CD4-positive, alpha-beta memory T cell (primary cell): ENCODE measurements around the gene RIOX2. TPM values are rescaled to one million over a fixed set of nuclear protein-coding genes. Genes with fewer than 3 reads are reported as not detected.

Experiments used
- CTCF ChIA-PET: fragments of 350-600 bp; sonication (Branson Sonifier 250); formaldehyde crosslinking; loops from one replicate; lab custom pipeline; 2021; ENCODE audit warnings: inconsistent platforms; ENCODE audit not compliant: partially characterized antibody; lab: Charles Lee
- POLR2A ChIA-PET: fragments of 350-600 bp; sonication (Branson Sonifier 250); formaldehyde crosslinking; loops from one replicate; lab custom pipeline; 2021; ENCODE audit not compliant: partially characterized antibody; lab: Charles Lee
- DNase-seq, 5 donors: peaks; one replicate each; pipeline versions ENCODE4 v3.0.0 to v3.0.0-alpha.2; 2020 to 2022; ENCODE audit warnings: mixed read lengths in 1 of 5
- H3K27ac ChIP-seq: one replicate; pipeline ENCODE4 v1.7.0; 2013; ENCODE audit warnings: low read depth, low read length
- H3K27me3 ChIP-seq: 2 replicates; pipeline ENCODE4 v1.7.0; 2013; ENCODE audit warnings: mild to moderate bottlenecking, low read length, moderate library complexity; ENCODE audit not compliant: insufficient read depth
- H3K36me3 ChIP-seq: 2 replicates; pipeline ENCODE4 v1.7.0; 2013; ENCODE audit warnings: mild to moderate bottlenecking, low read length, moderate library complexity; ENCODE audit not compliant: insufficient read depth
- H3K4me1 ChIP-seq: 2 replicates; pipeline ENCODE4 v1.7.0; 2013; ENCODE audit warnings: mild to moderate bottlenecking, low read length, moderate library complexity; ENCODE audit not compliant: insufficient read depth
- H3K4me3 ChIP-seq, 2 donors: one replicate each; pipeline ENCODE4 v1.7.0; 2013; ENCODE audit warnings: low read length in 2 of 2, mild to moderate bottlenecking in 1 of 2
- H3K9me3 ChIP-seq, 2 donors: one replicate each; pipeline ENCODE4 v1.7.0; 2013; ENCODE audit warnings: low read length in 2 of 2, control low read depth in 1 of 2; ENCODE audit not compliant: control insufficient read depth in 1 of 2
- H3K27ac Mint-ChIP-seq, 7 donors: one replicate each; pipeline ENCODE4 v1.8.0; 2020 to 2021; ENCODE audit warnings: mixed read lengths in 7 of 7, mild to moderate bottlenecking in 6 of 7, inconsistent platforms in 3 of 7, moderate library complexity in 3 of 7
- H3K27me3 Mint-ChIP-seq, 2 donors: one replicate each; pipeline ENCODE4 v1.8.0; 2020 to 2021; ENCODE audit warnings: mixed read lengths in 2 of 2
- H3K36me3 Mint-ChIP-seq, 2 donors: one replicate each; pipeline ENCODE4 v1.8.0; 2020 to 2021; ENCODE audit warnings: mixed read lengths in 2 of 2, inconsistent platforms in 1 of 2, mild to moderate bottlenecking in 1 of 2
- H3K4me1 Mint-ChIP-seq, 4 donors: one replicate each; pipeline ENCODE4 v1.8.0; 2020 to 2021; ENCODE audit warnings: mixed read lengths in 4 of 4, mild to moderate bottlenecking in 1 of 4
- H3K4me3 Mint-ChIP-seq, 8 donors: one replicate each; pipeline ENCODE4 v1.8.0; 2020 to 2021; ENCODE audit warnings: mixed read lengths in 8 of 8, mild to moderate bottlenecking in 7 of 8, moderate library complexity in 6 of 8, inconsistent platforms in 3 of 8
- H3K9me3 Mint-ChIP-seq, 8 donors: one replicate each; pipeline ENCODE4 v1.8.0; 2020 to 2021; ENCODE audit warnings: mixed read lengths in 8 of 8, mild to moderate bottlenecking in 5 of 8, inconsistent platforms in 3 of 8, moderate library complexity in 1 of 8
- intact Hi-C: fragments of 100-400 bp; cut with micrococcal nuclease; formaldehyde crosslinking; loops from one replicate; pipeline ENCODE4 v1.15.1; 2023
- polyA plus RNA-seq, 2 donors: library from polyadenylated mRNA; unstranded; fragments of 300-500 nt; fragmentation: Illumina TruSeq; gene quantifications; one replicate each; pipeline ENCODE4 v1.2.3, GENCODE V29; 2021
- total RNA-seq, 2 experiments: library from RNA; stranded (reverse); gene quantifications; one replicate each; pipeline ENCODE4 v1.2.3, GENCODE V29; 2021

Gene RIOX2
- total and polyA plus RNA-seq, 4 experiments from 2014 or later: 32.2 to 43.0 (median 37.3) TPM

DNA sequence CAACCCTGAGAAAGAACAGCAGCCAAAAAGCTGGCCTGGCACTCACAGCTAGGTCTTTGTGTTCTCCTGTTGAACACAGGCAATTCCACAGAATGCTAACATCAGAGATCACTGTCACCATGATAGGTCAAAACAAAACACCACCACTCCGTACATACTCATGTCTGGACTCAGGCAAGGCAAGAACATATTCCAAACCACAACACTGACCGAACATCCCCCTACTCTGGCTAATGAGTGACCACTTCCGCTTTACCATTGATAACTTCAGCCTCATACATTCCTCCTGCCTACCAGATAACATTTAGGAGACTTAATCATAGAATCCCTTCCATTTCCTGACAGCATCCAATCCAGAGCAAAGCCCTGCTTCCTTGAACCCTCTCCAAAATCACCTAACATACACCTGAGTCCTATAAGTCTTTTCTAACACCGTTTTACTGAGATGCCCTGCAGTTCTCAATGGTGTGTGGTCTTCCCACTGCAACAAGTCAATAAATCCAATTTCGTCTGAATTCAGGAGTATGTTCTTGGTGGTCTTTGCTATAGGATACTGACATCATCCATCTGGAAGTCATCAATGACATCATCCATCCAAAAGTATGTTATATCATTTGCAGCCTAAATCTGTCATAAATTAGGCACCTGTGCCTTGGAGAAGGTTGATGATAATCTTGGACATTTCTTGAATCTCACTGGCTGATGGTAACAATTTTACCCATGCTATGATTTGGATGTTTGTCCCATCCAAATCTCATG lies 23.7 kb downstream of the RIOX2 start:
- intact Hi-C loops: no loop called here

DNA sequence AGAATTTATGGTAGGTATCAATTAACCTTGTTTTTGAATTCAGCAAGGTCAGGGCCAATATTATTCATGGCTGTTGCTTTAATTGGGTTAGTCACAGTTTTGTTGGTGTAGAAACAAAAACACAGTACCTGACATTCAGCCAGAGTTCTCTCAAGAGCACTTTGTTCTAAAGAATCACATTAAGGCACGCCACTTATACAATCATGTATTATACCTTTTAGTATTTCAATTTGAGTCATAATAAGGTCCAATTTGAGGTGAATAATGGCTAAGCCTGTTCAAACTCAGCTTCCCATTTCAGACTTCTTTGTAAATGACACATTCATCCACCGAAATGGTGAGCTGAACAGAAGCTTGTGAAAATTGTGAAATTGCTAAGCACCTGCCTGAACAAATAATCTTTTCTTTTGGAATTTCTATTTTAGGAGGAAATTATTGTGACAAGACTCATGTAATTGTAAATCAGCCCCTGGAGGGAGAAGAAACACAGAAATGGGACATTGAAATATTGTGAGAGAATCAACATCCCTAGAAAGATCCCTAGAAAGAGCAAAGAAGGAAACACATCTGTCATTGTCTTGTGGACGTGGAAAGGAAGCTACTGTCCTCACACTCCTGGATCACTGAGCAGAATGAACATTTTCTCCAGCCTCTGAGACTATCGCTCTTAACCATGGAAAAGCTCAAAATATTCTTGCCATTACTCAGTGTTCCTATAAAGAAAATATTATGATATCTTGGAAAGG lies 29.3 kb downstream of the RIOX2 start:
- Mint-ChIP-seq H3K27ac (peak overlapping the region in 4 of 7 donors; percentile 24 to 87 (median 66)), H3K4me1 (peaks cover 0 to 6% (median under 1%) of the 10 kb centered on the region in 4 donors), H3K36me3 (peaks cover 27 to 60% of the 10 kb centered on the region in 2 donors), H3K4me3 (no peak overlapping the region), H3K9me3 (no peaks in the 10 kb centered on the region), H3K27me3 (no peaks in the 10 kb centered on the region)
- H3K4me3 ChIP-seq: no peak overlapping the region
- H3K27me3 ChIP-seq: no peaks in the 10 kb centered on the region
- ChIA-PET POLR2A (interaction anchor here (1.4 kb wide), 1 partner anchor 121 kb away, joined by 4 read pairs; the partner anchor contains the start of gene CRYBG3), CTCF (interaction anchor here (0.9 to 3.8 kb wide), 9 partner anchors 14 to 150 kb away, joined by 3 to 22 read pairs (median 5); partner anchors contain the start of gene CRYBG3)
- DNase-seq: no peak
- no peaks in the 10 kb centered on the region for H3K9me3 ChIP-seq
- no peaks in the 10 kb centered on the region for H3K4me1 ChIP-seq
- peaks cover 13% of the 10 kb centered on the region for H3K36me3 ChIP-seq
- intact Hi-C loops: no loop called here
- H3K27ac ChIP-seq: no peak overlapping the region

More for the DNA sequence above, 23.7 kb downstream of the RIOX2 start:
- Mint-ChIP-seq H3K9me3 (peaks cover 0 to 2% (median 0%) of the 10 kb centered on the region in 8 donors), H3K4me3 (no peak overlapping the region), H3K27me3 (no peaks in the 10 kb centered on the region), H3K36me3 (peaks cover 63 to 91% of the 10 kb centered on the region in 2 donors), H3K27ac (peak overlapping the region in 3 of 7 donors; percentile 3 to 73 (median 13)), H3K4me1 (peaks cover 0 to 5% (median 2%) of the 10 kb centered on the region in 4 donors)
- Histone ChIP-seq H3K27me3 (no peaks in the 10 kb centered on the region), H3K27ac (no peak overlapping the region), H3K4me3 (no peak overlapping the region), H3K4me1 (no peaks in the 10 kb centered on the region), H3K36me3 (peaks cover 58% of the 10 kb centered on the region), H3K9me3 (no peaks in the 10 kb centered on the region)
- POLR2A ChIA-PET: interaction anchor here (0.8 kb wide), 1 partner anchor 127 kb away, joined by 3 read pairs; the partner anchor contains the start of gene CRYBG3
- CTCF ChIA-PET: interaction anchor here (0.9 to 2.0 kb wide), 3 partner anchors 16 to 160 kb away, joined by 3 to 7 read pairs (median 3); no protein-coding TSS in a partner anchor
- no peak for DNase-seq

DNA sequence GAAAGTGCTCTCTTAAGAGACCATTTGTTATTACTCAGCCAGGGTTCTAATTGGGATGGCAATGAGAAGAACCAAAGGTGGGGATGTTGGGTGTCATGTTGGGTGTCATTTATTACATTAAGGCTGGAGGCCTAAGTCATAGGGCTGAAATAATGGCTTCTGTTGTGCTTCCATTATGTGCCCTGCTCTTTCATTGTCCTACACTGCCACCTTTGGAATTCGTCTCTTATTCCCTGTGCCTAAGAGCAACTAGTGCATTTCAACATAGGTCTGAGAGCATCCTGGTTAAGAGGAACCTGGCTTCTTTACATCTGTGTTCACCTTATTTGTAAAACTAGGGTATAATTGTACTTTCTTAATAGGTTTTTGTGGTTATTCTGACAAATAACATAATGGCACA lies 32.2 kb downstream of the RIOX2 start:
- intact Hi-C loops: loop anchor here (1.0 kb wide), 2 partner anchors 83 to 147 kb away; no protein-coding TSS in a partner anchor
- Mint-ChIP-seq H3K4me3 (no peak overlapping the region), H3K36me3 (peaks cover 34 to 46% of the 10 kb centered on the region in 2 donors), H3K27ac (peak overlapping the region in 3 of 7 donors; percentile 38 to 65 (median 39)), H3K27me3 (no peaks in the 10 kb centered on the region), H3K9me3 (no peaks in the 10 kb centered on the region), H3K4me1 (peaks cover 0 to 4% (median 2%) of the 10 kb centered on the region in 4 donors)
- Histone ChIP-seq H3K4me3 (no peak overlapping the region), H3K27me3 (no peaks in the 10 kb centered on the region), H3K27ac (no peak overlapping the region), H3K9me3 (no peaks in the 10 kb centered on the region), H3K4me1 (no peaks in the 10 kb centered on the region), H3K36me3 (peaks cover 3% of the 10 kb centered on the region)
- ChIA-PET POLR2A (interaction anchor here (1.6 to 2.7 kb wide), 2 partner anchors 10 to 119 kb away, joined by 4 to 7 read pairs; partner anchors contain the start of gene CRYBG3), CTCF (interaction anchor here (1.2 to 3.8 kb wide), 7 partner anchors 25 to 148 kb away, joined by 3 to 22 read pairs (median 9); partner anchors contain the start of gene CRYBG3)
- peak in 4 of 5 donors; percentile 28 to 33 (median 32) for DNase-seq

DNA sequence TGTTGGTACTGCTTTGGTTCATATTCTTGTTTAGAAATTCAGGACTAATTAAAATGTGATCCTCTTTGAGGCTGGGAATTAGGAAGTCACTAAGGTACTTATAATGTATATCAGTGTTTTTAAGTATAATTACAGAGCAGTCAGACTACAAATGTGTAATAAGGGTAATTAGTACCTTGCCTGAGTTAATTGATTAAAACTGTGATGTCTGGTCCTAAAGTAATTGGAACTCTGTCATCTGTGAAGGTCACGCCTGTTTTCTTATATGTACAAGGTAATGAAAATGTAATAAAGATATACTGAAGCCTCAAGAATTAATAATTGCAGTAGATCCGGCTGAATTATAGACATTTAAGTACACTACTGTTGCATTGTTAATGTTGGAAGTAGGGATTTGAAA lies 32.8 kb downstream of the RIOX2 start:
- H3K27me3 Mint-ChIP-seq: no peaks in the 10 kb centered on the region
- no peak overlapping the region for H3K27ac ChIP-seq
- no peaks in the 10 kb centered on the region for H3K4me1 ChIP-seq
- H3K27ac Mint-ChIP-seq: peak overlapping the region in 2 of 7 donors; percentile 37 to 50
- H3K4me3 ChIP-seq: no peak overlapping the region
- ChIA-PET CTCF (interaction anchor here (1.8 to 3.8 kb wide), 5 partner anchors 66 to 147 kb away, joined by 5 to 22 read pairs (median 12); partner anchors contain the start of gene CRYBG3), POLR2A (interaction anchor here (2.7 kb wide), 1 partner anchor 118 kb away, joined by 7 read pairs; the partner anchor contains the start of gene CRYBG3)
- no peaks in the 10 kb centered on the region for H3K36me3 ChIP-seq
- peaks cover 34 to 44% of the 10 kb centered on the region in 2 donors for H3K36me3 Mint-ChIP-seq
- peaks cover 0 to 4% (median 2%) of the 10 kb centered on the region in 4 donors for H3K4me1 Mint-ChIP-seq
- no peak overlapping the region for H3K4me3 Mint-ChIP-seq
- no peak for DNase-seq
- H3K27me3 ChIP-seq: no peaks in the 10 kb centered on the region
- no peaks in the 10 kb centered on the region for H3K9me3 Mint-ChIP-seq
- H3K9me3 ChIP-seq: no peaks in the 10 kb centered on the region
- intact Hi-C loops: no loop called here

DNA sequence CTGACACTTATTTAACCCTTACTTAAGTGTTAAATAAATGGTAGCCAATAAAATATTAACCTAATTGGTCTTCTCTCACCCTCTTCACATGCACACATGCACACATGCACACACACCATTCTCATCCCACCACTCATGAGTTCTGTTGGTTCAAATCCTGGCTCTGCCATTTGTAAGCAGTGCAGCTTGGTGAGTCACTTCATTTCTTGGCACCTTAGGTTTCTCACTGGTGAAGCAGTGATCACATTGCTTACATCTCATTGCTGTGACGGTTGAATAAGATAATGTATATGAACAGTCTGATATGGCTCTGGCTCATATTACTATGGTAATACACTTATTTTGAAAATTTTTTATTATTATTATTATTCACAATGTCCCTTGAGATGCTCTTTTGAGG lies 33.8 kb downstream of the RIOX2 start:
- Histone ChIP-seq H3K4me3 (no peak overlapping the region), H3K36me3 (no peaks in the 10 kb centered on the region), H3K27ac (no peak overlapping the region), H3K27me3 (no peaks in the 10 kb centered on the region), H3K4me1 (no peaks in the 10 kb centered on the region), H3K9me3 (no peaks in the 10 kb centered on the region)
- Mint-ChIP-seq H3K4me3 (no peak overlapping the region), H3K27ac (no peak overlapping the region), H3K4me1 (peaks cover 0 to 4% (median 2%) of the 10 kb centered on the region in 4 donors), H3K36me3 (peaks cover 33 to 36% of the 10 kb centered on the region in 2 donors), H3K9me3 (no peaks in the 10 kb centered on the region), H3K27me3 (no peaks in the 10 kb centered on the region)
- CTCF ChIA-PET: interaction anchor here (1.5 kb wide), 1 partner anchor 146 kb away, joined by 3 read pairs; no protein-coding TSS in a partner anchor
- DNase-seq: no peak
- intact Hi-C loops: no loop called here
- POLR2A ChIA-PET: interaction anchor here (2.7 kb wide), 1 partner anchor 117 kb away, joined by 7 read pairs; the partner anchor contains the start of gene CRYBG3

DNA sequence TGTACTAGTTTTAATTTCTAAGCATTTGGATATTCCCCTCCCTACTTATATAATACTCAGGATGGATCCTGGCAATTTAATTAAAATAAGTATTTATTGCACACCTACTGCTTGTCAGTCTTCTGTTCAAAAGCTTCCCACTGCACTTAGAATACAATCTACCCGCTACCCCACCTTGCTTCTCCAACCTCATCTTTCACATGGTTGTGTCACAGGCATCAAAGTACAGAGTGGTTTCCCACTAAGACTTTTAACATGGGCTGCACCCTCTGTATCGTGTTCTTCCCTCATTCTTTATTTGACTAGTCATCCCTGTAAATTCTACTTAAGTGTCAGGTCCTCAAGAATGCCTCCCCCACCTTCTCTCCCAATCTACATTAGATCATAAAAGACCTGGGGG lies 35.0 kb downstream of the RIOX2 start:
- ChIA-PET CTCF (interaction anchor here (0.6 to 1.5 kb wide), 2 partner anchors 122 to 145 kb away, joined by 3 to 5 read pairs; no protein-coding TSS in a partner anchor), POLR2A (interaction anchor here (1.9 kb wide), 1 partner anchor 26 kb away, joined by 5 read pairs; no protein-coding TSS in a partner anchor)
- no peaks in the 10 kb centered on the region for H3K36me3 ChIP-seq
- intact Hi-C loops: no loop called here
- no peaks in the 10 kb centered on the region for H3K27me3 Mint-ChIP-seq
- peaks cover 30 to 35% of the 10 kb centered on the region in 2 donors for H3K36me3 Mint-ChIP-seq
- H3K9me3 Mint-ChIP-seq: no peaks in the 10 kb centered on the region
- peak overlapping the region in 1 of 8 donors; percentile 13 for H3K4me3 Mint-ChIP-seq
- no peak overlapping the region for H3K4me3 ChIP-seq
- no peaks in the 10 kb centered on the region for H3K9me3 ChIP-seq
- H3K27me3 ChIP-seq: no peaks in the 10 kb centered on the region
- peaks cover 0 to 4% (median 1%) of the 10 kb centered on the region in 4 donors for H3K4me1 Mint-ChIP-seq
- no peaks in the 10 kb centered on the region for H3K4me1 ChIP-seq
- H3K27ac Mint-ChIP-seq: peak overlapping the region in 4 of 7 donors; percentile 6 to 69 (median 44)
- H3K27ac ChIP-seq: no peak overlapping the region
- DNase-seq: no peak
